GM23338 (cell line): Measurements from ENCODE around the gene RAB33B.

ENCODE experiments used
- CREB1 ChIP-seq: fragments of 250-450 bp; sonication (Bioruptor Pico); IDR thresholded peaks from 2 replicates; pipeline ENCODE4 v1.5.0; 2020; ENCODE audit warnings: low read depth, mild to moderate bottlenecking, moderate library complexity
- CTCF ChIP-seq, 2 experiments: fragments of 200-600 bp in 1 of 2; sonication (generic) in 1 of 2; conservative IDR thresholded peaks; 2 replicates each; pipeline versions ENCODE4 v1.5.1 to v1.6.1; 2016 to 2017; ENCODE audit warnings: antibody characterized with exemption in 2 of 2, low read depth in 2 of 2, mild to moderate bottlenecking in 2 of 2, moderate library complexity in 1 of 2
- EZH2 ChIP-seq: fragments of 200-600 bp; sonication (generic); IDR thresholded peaks from one replicate; pipeline ENCODE4 v1.8.0; 2017; ENCODE audit warnings: antibody characterized with exemption, mild to moderate bottlenecking, low read depth; ENCODE audit not compliant: unreplicated experiment
- EZH2phosphoT487 ChIP-seq: fragments of 200-600 bp; sonication (generic); IDR thresholded peaks from one replicate; pipeline ENCODE4 v1.8.1; 2018; ENCODE audit warnings: antibody characterized with exemption; ENCODE audit not compliant: unreplicated experiment
- JUNB ChIP-seq: IDR thresholded peaks from one replicate; pipeline ENCODE4 v1.6.1; 2016; ENCODE audit warnings: antibody characterized with exemption; ENCODE audit not compliant: unreplicated experiment
- NANOG ChIP-seq: IDR thresholded peaks from 2 replicates; pipeline ENCODE4 v1.6.1; 2016; ENCODE audit warnings: antibody characterized with exemption, borderline replicate concordance
- POLR2AphosphoS5 ChIP-seq: IDR thresholded peaks from 2 replicates; pipeline ENCODE4 v1.6.1; 2016; ENCODE audit warnings: antibody characterized with exemption, low read depth

GRCh38 chr4:139503622-139504166, 49.8 kb downstream of the RAB33B start:
- no peak for TF ChIP-seq POLR2AphosphoS5
- no peak for TF ChIP-seq CTCF (conservative IDR thresholded peaks at IDR 0.05; ENCODE audit: low read depth in 2 of 2)
- no peak for TF ChIP-seq EZH2
- TF ChIP-seq CREB1, result no peak
- no peak for TF ChIP-seq NANOG
- no peak for TF ChIP-seq EZH2phosphoT487
- no peak for TF ChIP-seq JUNB
